Superior temporal gyrus (tissue), 1 donor: Measurements from ENCODE around the gene ATP8A2.
A peak's percentile ranks its signal among the peaks of the same experiment; 100 is the strongest.
"Not testable (repeated sequence)": the region's sequence is repeated elsewhere in the genome, so short reads cannot be mapped to it uniquely, and the experiment has no call there.

Experiments used
- DNase-seq: peaks from one replicate; pipeline ENCODE4 v3.0.0-alpha.2; 2016; ENCODE audit errors: extremely low spot score

ATP8A2 gene

GRCh38 chr13:26068372-26068771, 696.6 kb downstream of the ATP8A2 start:
- not testable (repeated sequence) for DNase-seq

GRCh38 chr13:26069642-26070041, 697.9 kb downstream of the ATP8A2 start:
- DNase-seq = not testable (repeated sequence)

GRCh38 chr13:26071691-26072090, 699.9 kb downstream of the ATP8A2 start:
- no peak for DNase-seq

GRCh38 chr13:26072335-26072734, 700.6 kb downstream of the ATP8A2 start:
- DNase-seq = peak; percentile 34

GRCh38 chr13:26074706-26075105, 702.9 kb downstream of the ATP8A2 start:
- DNase-seq = no peak
